NCI-H510A treated with DMSO at 0.1 percent for 48 hours (cell line): Measurements from ENCODE around the gene MECR.

Experiments used
- DNase-seq: peaks from one replicate; lab custom pipeline; 2025; lab: John Stamatoyannopoulos, UW

MECR gene

DNA sequence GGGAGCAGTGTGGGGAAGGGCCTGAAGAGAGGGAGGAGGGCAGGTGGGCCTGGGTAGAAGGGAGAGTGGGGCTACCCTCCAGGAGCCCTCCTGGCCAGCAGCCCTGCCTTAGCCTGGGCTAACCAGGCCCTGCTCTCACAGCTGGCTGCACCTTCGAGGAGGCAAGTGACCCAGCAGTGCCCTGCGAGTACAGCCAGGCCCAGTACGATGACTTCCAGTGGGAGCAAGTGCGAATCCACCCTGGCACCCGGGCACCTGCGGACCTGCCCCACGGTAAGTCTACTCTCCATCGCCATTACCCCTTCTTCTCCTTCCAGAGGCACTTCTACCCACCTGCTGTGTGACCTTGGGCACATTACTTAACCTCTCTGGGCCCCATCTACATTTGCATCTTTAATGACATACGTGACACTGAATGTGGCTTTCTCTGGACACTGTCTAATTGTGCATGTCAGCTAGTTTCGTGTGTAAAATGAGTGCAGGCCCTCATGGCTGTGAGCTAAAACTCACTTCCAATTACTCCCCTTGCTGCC lies 24.5 kb upstream of the MECR start:
- no peak for DNase-seq

DNA sequence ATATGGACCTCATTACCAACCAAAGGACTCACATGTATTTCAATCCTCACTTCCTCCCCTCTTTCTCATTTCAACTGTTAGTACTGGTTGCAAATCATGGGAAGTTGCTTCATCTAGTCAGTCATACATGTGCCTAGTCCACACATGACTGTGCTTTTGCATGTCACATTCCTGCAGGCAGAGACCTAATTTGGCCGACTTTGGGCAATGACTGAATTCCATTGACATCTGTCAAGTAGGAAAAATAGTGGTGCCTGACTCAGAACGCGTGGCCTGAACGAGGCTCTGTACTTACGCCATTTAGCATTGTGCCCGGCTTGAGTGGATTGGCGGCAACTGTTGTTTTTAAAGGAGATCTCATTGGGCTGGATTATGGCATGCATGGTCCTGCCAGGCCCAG lies 23.6 kb upstream of the MECR start:
- no peak for DNase-seq

DNA sequence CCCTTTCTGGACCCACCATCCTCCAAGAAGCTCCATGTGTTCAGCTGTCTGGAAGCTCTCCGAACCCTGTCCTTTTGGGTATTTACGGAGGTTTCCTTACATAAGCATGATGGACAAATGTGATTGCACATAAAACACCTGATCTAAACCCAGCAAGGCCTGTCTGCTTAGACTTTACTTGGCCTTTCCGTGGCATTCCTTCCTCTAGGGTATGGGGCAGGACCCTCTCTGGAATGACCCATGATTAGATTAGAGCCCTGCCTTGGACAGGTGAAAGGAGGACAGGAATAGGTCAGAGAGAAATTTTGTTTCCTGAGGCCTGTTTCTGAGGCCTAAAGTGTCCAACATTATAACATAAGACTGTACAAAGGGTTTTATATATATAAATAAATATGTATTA lies 22.4 kb upstream of the MECR start:
- no peak for DNase-seq

DNA sequence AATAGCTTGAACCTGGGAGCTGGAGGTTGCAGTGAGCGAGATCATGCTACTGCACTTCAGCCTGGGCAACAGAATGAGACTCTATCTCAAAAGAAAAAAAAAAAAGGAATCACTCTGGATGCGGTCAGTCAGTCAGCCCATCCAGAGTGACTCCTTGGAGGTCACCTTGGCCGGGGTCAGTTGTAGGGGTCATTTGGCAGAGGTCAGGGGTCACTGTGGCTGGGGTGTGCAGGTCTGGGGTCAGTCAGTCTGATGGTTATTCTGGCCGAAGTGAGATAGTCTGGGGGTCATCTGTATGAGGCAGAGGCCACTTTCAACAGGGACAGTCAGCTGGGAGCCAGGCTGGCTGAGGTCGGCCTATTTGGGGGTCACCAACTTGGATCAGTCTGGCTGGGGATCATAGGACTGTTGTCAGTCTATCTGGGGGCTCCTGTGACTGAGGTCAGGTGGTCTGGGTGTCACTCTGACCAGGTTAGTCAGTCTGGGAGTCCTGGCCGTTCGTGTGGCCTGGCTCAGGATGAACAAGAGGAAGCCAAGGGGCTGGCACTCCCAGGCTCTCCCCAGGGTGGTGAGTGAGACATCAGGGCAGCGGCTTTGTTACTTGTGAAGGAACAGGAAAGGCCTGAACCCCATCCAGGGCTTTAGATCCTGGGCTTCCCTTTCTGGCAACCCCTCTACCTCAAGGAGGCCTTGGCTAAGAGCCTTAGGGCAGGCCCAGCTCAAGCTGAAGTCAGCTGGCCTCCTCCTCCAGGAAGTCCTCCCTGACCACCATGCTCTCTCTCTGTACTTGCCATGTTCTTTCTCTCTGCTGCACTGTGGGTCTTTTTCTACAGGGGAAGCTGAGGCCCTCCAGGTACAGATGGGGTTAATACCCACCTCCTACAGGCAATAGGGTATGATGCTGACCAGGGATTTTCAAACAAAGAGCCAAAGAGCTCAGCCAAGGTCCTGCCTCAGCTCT lies 20.7 kb upstream of the MECR start:
- DNase-seq = no peak

DNA sequence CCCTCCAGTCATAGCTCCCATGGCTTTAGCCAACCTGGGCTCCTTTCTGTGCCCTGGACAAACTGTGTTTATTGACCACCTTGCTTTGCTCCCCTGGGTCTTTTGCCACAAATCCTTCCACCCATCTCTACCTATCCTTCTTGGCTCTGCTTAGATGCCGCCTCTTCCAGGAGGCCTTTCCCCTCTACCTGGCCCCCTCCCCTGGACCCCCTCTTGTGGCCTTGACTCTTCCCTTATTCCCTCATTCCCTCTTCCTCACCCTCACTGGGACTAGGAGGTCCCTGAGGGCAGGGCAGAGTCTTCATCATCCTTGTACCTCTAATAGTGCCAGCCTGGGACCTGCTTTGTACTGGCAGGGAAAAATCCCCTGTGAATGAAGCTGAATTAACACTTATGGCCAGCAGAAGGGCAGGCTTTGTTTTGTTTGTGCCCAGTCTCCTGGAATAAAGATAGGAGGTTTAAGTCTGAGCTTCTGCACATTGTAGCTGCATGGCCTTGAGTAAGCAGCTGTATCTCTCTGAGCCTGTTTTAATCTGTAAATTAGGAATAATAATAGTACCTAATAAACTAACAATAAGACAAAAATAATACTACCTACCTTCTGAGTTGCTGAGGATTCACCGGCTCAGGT lies 19.3 kb upstream of the MECR start:
- DNase-seq = no peak

DNA sequence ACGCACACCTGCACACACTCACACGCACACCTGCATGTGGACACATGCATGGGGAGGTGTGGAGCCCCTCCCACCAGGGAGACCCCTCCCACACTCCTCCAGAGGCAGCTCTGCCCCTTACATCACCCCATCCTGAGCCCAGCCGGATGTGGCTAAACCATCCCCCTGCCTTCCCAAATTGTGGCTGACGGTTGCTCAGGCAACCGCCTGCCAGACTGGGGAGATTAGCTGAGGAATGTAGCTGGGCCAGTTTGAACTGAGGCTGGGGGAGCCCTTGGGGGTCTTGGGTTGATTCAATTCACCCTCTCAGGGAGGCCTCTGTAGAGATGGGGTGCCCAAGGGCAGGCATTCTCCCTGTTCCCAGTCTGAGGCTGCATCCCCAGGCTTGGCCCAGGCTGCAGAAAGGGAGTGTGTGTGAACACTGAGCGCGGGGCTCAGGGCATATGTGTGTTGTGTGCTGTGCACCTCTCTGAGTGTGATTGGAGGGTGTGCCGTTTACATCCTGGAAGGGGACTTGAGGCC lies 18.5 kb upstream of the MECR start:
- DNase-seq = no peak

DNA sequence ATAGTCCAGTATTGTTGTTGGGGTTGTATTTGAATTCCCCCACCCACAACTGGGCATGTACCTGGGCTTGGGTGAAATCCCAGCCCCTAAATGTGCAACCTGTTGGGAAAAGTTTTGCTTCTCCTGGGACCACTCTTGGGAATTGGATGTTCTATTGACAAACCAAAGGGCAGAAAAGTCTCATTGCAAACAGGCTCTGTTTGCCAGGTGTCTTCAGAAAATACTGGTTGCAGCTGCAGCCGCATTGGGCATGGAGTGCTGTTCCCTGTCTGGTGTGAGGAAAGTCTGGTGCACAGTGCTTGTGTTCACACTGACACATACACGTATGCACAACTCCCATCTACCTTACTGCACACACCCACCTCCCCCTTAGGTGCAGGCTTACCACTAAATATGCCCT lies 17.7 kb upstream of the MECR start:
- no peak for DNase-seq

DNA sequence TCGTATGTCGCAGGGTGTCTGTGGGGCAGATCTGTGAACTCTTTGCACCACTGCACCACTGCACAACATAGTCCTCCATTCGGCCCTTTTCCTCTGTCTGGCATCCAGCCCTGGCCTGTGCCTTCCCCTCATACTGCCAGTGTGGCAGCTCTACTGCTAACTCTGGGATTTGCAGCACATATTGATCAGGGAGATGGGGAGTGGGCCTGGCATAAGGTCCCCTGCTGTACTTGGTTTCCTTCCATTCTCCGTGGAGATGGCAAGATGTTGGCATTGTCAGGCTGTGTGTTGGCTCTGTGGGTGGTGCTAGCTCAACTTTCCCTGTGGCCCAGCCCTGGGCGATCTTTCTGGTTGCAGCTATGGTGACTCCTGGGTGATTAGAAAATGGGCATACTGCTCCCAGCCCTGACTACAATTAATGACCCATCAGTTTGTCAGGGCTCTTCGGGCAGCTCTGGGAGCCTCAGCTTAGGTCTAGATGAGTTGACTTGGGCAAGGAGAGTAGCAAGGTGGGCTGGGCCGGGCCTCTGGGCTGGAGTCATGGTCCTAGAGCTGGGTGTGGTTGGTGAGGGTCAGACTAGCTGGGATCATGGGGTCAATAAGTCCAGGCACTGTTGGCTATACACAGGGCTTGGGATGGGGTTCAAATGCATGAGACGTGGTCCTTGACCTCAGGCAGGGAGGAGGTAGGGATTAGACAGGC lies 17.0 kb upstream of the MECR start:
- no peak for DNase-seq

DNA sequence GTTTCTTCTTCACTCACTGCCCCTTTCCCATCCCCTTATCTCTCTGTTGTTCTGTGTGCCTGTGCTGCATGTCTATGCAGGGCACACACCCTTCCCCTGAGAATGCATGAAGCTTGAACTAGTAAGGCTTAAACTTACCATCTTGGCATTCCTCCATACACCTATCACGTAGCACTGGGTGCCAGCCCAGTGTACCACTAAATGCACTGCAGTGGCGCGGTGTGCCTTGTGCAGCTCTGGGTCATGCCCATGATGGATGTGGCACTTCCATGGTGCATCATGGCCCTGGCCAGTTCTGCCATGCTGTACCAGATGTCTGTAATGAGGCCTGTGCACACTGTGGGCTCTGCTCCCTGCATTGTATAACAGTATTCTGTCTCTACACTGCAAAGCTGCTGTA lies 16.3 kb upstream of the MECR start:
- no peak for DNase-seq

DNA sequence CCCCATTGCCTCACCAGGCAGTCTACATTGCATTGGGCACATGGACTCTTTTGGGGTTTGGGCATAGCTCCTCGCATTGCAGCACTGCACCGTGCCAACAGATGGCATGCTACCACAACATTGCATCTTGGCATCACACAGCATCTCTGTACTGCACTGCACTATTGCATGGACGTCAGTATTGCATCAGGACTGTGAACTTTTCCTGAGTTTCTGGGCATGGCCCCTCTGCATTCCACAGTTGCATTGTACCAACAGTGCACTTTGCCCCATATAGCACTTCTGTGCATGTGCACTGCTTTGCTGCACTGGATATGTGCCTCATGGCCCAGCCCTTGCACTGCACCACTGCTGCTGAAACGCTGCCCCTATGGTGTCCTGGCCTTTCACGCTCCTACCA lies 15.1 kb upstream of the MECR start:
- peak; percentile 27 for DNase-seq

DNA sequence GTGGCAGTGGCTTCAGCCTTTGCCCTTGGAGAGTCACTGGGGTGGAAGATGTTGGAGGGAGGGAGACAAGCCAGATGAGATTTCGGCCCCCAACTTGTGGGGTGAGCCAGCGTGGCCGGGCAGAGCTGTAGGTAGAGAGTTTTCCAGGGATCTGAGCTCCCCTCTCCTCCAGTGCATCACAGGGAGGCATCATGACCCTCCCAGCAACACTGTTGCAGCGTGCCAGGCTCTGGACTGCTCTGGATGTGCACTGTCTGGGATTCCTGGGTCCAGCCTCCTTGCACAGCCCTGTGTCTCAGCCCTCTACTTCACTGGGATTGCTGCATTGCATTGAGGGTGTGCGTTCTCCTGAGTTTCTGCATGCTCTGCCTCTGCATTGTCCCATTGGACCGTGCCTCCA lies 14.5 kb upstream of the MECR start:
- no peak for DNase-seq

DNA sequence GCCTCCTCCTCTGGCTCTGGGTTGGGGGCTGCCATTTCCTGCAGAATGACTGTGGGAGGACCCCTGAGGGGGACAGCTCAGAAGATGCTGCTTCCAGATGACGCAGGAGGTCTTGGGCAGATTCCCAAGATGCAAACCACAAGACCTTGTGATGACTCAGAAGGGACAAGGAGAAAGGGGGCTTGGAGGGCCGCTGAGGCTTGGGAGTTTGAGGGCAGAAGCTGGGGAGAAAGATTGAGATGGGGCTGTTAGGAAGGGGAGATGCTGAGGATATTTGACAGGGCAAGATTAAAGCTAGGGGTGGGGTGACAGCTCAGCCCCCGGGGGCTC lies 13.1 kb upstream of the MECR start:
- DNase-seq = no peak

DNA sequence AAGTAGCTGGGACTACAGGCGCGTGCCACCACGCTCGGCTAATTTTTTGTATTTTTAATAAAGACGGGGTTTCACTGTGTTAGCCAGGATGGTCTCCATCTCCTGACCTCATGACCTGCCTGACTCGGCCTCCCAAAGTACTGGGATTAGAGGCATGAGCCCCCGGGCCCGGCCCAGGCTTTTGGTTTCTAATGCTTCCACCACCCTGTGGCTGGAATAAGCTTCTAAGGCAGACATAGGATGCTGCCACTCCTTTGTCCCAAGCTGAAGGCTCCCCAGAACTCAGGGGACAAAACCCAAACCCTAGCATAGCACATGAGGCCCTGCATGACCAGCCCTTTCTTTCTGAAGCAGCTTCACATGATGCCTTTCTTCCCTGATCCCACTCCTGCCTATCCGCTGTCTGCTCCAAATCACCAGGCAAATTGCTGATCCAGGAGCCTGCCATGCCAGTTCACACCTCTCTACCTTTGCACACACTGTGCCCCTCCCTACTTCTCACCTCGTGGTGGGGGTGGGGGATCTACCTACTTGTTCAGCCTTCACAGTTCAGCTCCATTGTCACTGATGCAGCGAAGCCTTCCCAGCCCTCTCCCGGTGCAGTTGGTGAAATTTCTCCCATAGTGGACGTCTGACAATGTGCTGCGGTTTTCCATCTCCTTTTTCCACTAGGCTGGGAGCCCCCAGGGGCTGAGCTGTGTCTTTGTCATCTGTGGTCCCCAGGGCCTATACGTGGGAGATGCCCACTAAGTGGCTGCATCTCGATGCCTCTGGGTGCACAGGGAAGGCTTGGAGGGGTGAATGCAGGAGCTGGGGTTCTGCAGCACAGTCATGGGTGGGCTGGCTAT lies 12.5 kb upstream of the MECR start:
- DNase-seq = no peak

DNA sequence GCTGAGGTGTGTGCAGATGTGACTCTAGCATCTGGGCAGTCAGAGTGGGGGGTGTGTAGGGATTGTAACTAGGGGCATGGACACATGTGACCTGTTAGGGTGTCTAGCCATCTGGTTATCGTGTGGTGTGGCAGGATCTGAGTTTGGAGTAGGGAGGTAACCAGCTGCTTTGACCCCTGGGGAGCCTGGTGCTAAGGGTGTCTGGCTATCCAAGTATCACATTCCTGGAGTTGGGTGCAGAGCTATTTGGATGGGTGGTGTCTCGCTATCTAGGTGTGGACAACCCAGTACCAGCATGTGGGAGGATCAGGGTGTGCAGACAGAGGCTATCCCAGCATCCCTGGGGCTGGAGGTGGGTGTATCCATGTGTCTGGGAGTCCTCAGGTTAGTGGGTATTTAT lies 10.3 kb upstream of the MECR start:
- no peak for DNase-seq

DNA sequence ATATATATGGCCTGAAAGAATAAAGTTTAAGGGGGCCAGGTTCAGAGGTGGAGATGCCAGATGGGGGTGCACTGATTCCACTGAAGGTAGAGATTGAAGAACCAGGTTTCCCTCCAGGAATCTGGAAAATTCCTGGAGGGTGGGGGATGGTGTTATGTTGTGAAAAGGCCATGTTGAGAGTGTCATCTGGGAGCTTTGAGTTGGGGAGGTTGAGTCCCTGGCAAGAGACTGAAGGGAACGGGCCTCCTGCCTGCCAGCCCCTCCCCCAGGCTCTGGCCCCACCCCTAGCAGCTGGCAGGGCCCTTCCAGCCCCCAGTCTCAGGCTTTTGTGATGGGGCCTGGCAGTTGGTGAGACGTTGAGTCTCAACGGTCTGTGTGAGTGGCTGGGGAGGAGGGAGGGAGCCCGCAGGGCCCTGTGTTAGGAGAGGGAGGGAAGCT lies 9.7 kb upstream of the MECR start:
- no peak for DNase-seq

DNA sequence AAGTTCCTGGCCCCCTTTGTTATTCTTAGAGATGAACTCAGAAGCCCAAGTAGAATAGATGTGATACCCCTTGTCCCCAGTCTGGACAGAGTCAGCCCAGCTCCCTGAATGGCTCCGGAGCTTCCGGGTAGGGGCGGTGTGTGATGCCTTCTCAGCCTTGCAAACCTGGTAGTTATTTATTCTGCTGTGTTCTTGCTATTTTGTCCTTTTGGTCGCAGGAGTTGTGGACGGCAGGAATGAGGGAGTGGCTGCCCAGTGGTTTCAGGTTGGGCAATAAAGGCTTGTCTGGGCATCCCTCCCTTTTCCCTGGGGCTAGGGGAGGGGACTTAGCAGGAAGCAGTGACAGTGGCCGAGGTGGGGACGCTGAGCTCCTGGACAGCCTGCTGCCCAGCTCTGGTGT lies 8.4 kb upstream of the MECR start:
- DNase-seq = no peak

DNA sequence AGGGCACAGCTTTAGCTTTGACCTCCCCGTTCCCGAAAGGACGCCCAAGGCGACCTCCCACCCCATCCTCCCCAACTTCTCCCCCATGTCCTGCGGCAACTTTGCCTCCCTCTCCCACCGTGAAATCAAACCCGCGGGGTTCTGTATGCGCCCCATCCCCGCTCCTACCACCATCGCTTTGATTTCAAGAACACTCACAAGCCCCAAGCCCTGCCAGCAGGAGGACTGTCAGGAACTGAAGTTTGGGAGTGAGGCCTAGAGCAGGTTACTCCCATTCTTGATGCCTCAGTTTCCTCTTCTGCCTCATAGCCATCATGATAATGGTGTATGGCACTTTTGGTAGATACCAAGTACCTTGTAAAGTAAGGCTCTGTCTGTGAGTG lies 7.9 kb upstream of the MECR start:
- no peak for DNase-seq

DNA sequence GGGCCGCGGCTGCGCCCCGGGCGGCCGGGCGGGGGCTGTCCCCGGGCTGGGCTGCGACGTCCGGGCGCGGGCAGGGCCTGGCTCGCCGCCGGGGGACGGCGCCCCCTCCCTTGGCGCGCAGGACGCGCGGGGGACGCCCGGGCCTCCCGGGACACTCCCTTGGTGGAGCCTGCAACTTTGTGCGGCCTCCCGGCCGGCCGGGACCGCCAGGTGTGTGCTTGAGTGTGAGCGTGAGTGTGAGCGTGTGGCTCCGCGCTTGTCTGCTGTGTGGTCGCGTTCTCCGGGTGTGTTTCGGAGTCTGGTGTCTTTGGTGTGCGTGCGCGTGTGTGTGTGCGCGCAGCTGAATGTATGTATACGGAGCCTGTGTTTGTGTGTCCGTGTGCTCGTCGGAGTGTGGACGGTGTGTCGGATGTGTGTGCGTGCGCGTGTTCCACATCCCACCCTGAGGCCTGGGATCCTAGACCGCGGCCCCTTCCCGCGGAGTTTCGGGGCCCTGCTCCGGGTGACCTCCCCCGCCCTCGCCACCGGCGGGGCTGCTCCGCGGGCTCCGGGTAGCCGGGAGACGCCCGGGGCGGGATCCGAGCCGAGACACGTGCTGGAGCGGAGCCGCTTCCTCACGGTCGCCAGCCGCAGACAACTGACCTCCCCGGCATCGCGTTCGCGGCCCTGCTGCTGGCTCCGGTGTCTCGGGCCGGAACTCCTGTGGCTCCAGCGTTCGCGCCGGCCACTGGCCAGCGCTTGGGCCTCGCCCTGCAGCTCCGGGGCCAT lies 7.3 kb upstream of the MECR start:
- no peak for DNase-seq

DNA sequence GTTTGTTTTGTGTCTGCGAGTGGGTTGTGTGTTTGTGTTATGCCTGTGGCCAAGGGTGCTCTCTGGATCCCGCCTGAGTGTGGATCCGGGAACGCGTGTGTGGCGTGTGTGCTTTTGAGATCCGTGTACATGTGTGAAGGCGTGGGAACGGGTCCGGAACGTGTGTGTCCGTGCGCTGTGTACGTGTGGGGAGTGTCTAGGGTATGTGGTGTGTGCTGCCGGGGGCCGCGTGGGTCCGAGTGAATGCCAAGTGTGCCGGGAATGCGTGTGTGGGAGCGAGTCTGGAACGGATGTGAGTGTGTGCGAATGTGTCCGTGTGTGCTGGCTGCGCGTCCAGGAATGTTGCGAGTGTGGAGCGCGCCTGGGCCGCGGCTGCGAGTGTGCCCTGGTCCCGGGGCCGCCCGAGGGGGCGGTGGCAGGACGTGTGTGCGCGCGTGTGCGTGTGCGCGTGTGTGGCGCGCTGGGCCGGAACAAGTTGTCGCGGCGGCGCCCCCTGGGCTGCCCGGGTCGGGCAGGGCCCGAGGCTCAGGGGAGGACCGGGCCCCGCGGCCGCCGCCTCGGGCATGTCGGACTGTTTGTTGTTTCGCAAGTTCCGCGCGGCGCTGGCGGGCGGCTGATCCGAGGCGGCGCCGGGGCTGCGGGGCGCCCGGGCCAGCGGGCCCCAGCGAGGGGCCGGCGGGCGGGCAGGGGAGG lies 6.5 kb upstream of the MECR start:
- DNase-seq = no peak

DNA sequence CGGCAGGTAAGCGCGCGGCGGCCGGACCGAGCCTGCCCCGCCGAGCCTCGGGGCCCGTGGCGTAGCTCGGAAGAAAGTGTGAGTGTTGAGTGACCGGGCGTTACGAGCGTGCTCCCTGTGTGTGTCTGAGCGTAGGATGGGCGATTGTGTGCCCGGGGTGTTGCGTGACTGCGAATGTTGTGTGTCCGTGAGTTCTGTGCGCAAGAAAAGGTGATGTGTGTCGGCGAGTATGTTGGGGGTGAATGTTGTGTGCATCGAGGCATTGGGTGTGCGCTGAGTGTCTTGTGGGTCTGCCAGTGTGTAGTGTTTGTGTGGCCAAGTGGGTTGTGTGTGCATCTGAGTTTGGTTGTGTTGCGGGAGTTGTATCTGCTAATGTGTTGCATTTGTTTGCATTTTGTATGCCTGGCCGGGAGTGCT lies 6.0 kb upstream of the MECR start:
- DNase-seq = no peak
